Uterus (tissue), 2 donors: Measurements from ENCODE around the gene CD63.

ENCODE experiments used
- CTCF ChIP-seq, 4 experiments: fragments of 200-600 bp in 2 of 4; fragments of 450-650 bp in 2 of 4; sonication (generic) in 2 of 4; IDR thresholded peaks; one replicate each; pipeline ENCODE4 v1.5.1; 2016 to 2019; ENCODE audit warnings: antibody characterized with exemption in 4 of 4, mild to moderate bottlenecking in 2 of 4, moderate library complexity in 1 of 4
- POLR2A ChIP-seq, 2 donors: fragments of 450-650 bp; IDR thresholded peaks; one replicate each; pipeline ENCODE4 v1.6.1; 2016; ENCODE audit warnings: antibody characterized with exemption in 2 of 2, mild to moderate bottlenecking in 1 of 2, moderate library complexity in 1 of 2

GRCh38 chr12:55777856-55778255 is 49.0 kb upstream of the CD63 start:
- TF ChIP-seq POLR2A (IDR thresholded peaks at IDR 0.05) (no peak), CTCF (IDR thresholded peaks at IDR 0.05) (no peak)
